GM12892 (cell line): Measurements from ENCODE around the gene ZNF263.

Source experiments
- POLR2A ChIP-seq: IDR thresholded peaks from 2 replicates; pipeline ENCODE4 v1.6.1; 2011; ENCODE audit warnings: low read depth, low read length, control low read depth
- POLR2AphosphoS5 ChIP-seq: IDR thresholded peaks from 2 replicates; pipeline ENCODE4 v1.6.1; 2011; ENCODE audit warnings: low read depth, low read length, control low read depth

GRCh38 chr16:3304370-3304769 is 21.1 kb downstream of the ZNF263 start:
- no peak for TF ChIP-seq POLR2A
- no peak for TF ChIP-seq POLR2AphosphoS5
